ENCODE results near the gene GRIK3.

Gene GRIK3

GRCh38 chr1:36925251-36925650 is 109.1 kb downstream of the GRIK3 start:
- no peak overlapping the region for H3K27ac ChIP-seq
- TF ChIP-seq ZFX (IDR thresholded peaks at IDR 0.05), result no peak
- TF ChIP-seq CTCF (conservative IDR thresholded peaks at IDR 0.05), result no peak

GRCh38 chr1:36924282-36924811 is 110.0 kb downstream of the GRIK3 start:
- no peak for TF ChIP-seq ZFX (IDR thresholded peaks at IDR 0.05)
- no peak for TF ChIP-seq CTCF (conservative IDR thresholded peaks at IDR 0.05)
- no peak overlapping the region for H3K27ac ChIP-seq

GRCh38 chr1:36922593-36923426 is 111.5 kb downstream of the GRIK3 start:
- no peak overlapping the region for H3K27ac ChIP-seq
- TF ChIP-seq ZFX (IDR thresholded peaks at IDR 0.05), result no peak
- no peak for TF ChIP-seq CTCF (conservative IDR thresholded peaks at IDR 0.05)

GRCh38 chr1:36922071-36922470 is 112.2 kb downstream of the GRIK3 start:
- H3K27ac ChIP-seq, result no peak overlapping the region
- TF ChIP-seq CTCF (conservative IDR thresholded peaks at IDR 0.05) (no peak), ZFX (IDR thresholded peaks at IDR 0.05) (no peak)

- no peak overlapping the region for H3K27ac ChIP-seq
- TF ChIP-seq ZFX (IDR thresholded peaks at IDR 0.05) (no peak), CTCF (conservative IDR thresholded peaks at IDR 0.05) (no peak)
These were observed 113.4 kb downstream of the GRIK3 start for GRCh38 chr1:36920801-36921405.

- H3K27ac ChIP-seq, result no peak overlapping the region
- TF ChIP-seq ZFX (IDR thresholded peaks at IDR 0.05) (no peak), CTCF (conservative IDR thresholded peaks at IDR 0.05) (no peak)
These were observed 113.9 kb downstream of the GRIK3 start for GRCh38 chr1:36920371-36920770.

GRCh38 chr1:36919491-36920145 is 114.7 kb downstream of the GRIK3 start:
- TF ChIP-seq CTCF (conservative IDR thresholded peaks at IDR 0.05) (no peak), ZFX (IDR thresholded peaks at IDR 0.05) (no peak)

More at GRCh38 chr1:36919491-36920145, 114.7 kb downstream of the GRIK3 start:
- no peak overlapping the region for H3K27ac ChIP-seq
